IMR-90 (cell line): ENCODE data around the gene WDR37. TPM values are rescaled to one million over a fixed set of nuclear protein-coding genes. Genes with fewer than 3 reads are reported as not detected.

Experiments used
- ATAC-seq: fragments of 200-7000 bp; cut with Tn5 transposase; 2 replicates; pipeline ENCODE4 v1.9.1; 2020; ENCODE audit warnings: low read depth, mild to moderate bottlenecking, moderate library complexity
- BruUV-seq: library from RNA; stranded (reverse); fragments of 400-500 nt; replicated peaks from 2 replicates; lab custom pipeline; 2021; lab: Mats Ljungman, UMichigan
- CTCF ChIA-PET: fragments of 300-600 bp; formaldehyde crosslinking; extraction: SDS; loops from one replicate; lab custom pipeline; 2021; ENCODE audit warnings: antibody characterized with exemption; lab: Yijun Ruan, JAX
- POLR2A ChIA-PET: fragments of 300-600 bp; sonication (Branson Sonifier 250); formaldehyde crosslinking; loops from one replicate; lab custom pipeline; 2022; ENCODE audit warnings: antibody characterized with exemption; ENCODE audit not compliant: unreplicated experiment; lab: Charles Lee
- DNase-seq: peaks from one replicate; pipeline ENCODE4 v3.0.0; 2013
- H2AFZ ChIP-seq: replicated peaks from 2 replicates; pipeline ENCODE3; 2013; ENCODE audit warnings: low read length, mild to moderate bottlenecking; ENCODE audit not compliant: poor library complexity
- H2AK5ac ChIP-seq: 2 replicates; pipeline ENCODE4 v1.6.1; 2013; ENCODE audit warnings: low read depth, low read length, inconsistent platforms
- H2AK9ac ChIP-seq: replicated peaks from 2 replicates; pipeline ENCODE3; 2013; ENCODE audit warnings: mild to moderate bottlenecking, low read depth, low read length, moderate library complexity; ENCODE audit not compliant: poor library complexity
- H2BK120ac ChIP-seq: 2 replicates; pipeline ENCODE4 v1.6.1; 2013; ENCODE audit warnings: low read depth, low read length, inconsistent platforms
- H2BK15ac ChIP-seq: 3 replicates; pipeline ENCODE4 v1.6.1; 2013; ENCODE audit warnings: low read depth, low read length, inconsistent platforms
- H2BK20ac ChIP-seq: 2 replicates; pipeline ENCODE4 v1.6.1; 2013; ENCODE audit warnings: low read depth, mild to moderate bottlenecking, inconsistent platforms, low read length, moderate library complexity
- H2BK5ac ChIP-seq: 2 replicates; pipeline ENCODE4 v1.6.1; 2013; ENCODE audit warnings: mild to moderate bottlenecking, low read depth, low read length, inconsistent platforms; ENCODE audit not compliant: poor library complexity, severe bottlenecking
- H3K14ac ChIP-seq: replicated peaks from 2 replicates; pipeline ENCODE4 v1.6.1; 2013; ENCODE audit warnings: low read depth, low read length, inconsistent platforms
- H3K18ac ChIP-seq: 2 replicates; pipeline ENCODE4 v1.6.1; 2013; ENCODE audit warnings: low read depth, low read length, control low read depth
- H3K23ac ChIP-seq: 2 replicates; pipeline ENCODE4 v1.6.1; 2013; ENCODE audit warnings: low read depth, low read length, inconsistent platforms
- H3K27ac ChIP-seq: 2 replicates; pipeline ENCODE4 v1.5.1; 2013; ENCODE audit warnings: mild to moderate bottlenecking, control low read depth, low read length; ENCODE audit not compliant: insufficient read depth
- H3K27me3 ChIP-seq: 2 replicates; pipeline ENCODE4 v1.6.1; 2013; ENCODE audit warnings: low read length; ENCODE audit not compliant: control insufficient read depth, insufficient read depth
- H3K36me3 ChIP-seq: 2 replicates; pipeline ENCODE4 v1.6.1; 2013; ENCODE audit warnings: low read length, mixed read lengths; ENCODE audit not compliant: control insufficient read depth, insufficient read depth
- H3K4ac ChIP-seq: 2 replicates; pipeline ENCODE4 v1.6.1; 2013; ENCODE audit warnings: low read depth, low read length, inconsistent platforms
- H3K4me1 ChIP-seq: 2 replicates; pipeline ENCODE4 v1.6.1; 2013; ENCODE audit warnings: low read length, mixed read lengths; ENCODE audit not compliant: control insufficient read depth, insufficient read depth
- H3K4me2 ChIP-seq: 2 replicates; pipeline ENCODE4 v1.6.1; 2013; ENCODE audit warnings: low read depth, mild to moderate bottlenecking, control low read depth, low read length, moderate library complexity
- H3K4me3 ChIP-seq: 2 replicates; pipeline ENCODE4 v1.5.1; 2013; ENCODE audit warnings: low read depth, mild to moderate bottlenecking, control low read depth, low read length, moderate library complexity; ENCODE audit not compliant: insufficient read depth
- H3K56ac ChIP-seq: 2 replicates; pipeline ENCODE4 v1.6.1; 2013; ENCODE audit warnings: low read length, inconsistent platforms; ENCODE audit not compliant: insufficient read depth; ENCODE audit errors: extremely low read depth
- H3K79me1 ChIP-seq, 2 experiments: 2 replicates each; pipeline ENCODE4 v1.6.1; 2013; ENCODE audit warnings: low read length in 2 of 2, inconsistent platforms in 1 of 2, low read depth in 1 of 2
- H3K9ac ChIP-seq: 2 replicates; pipeline ENCODE4 v1.6.1; 2013; ENCODE audit warnings: low read depth, low read length, control low read depth
- H3K9me1 ChIP-seq: 2 replicates; pipeline ENCODE4 v1.6.1; 2013; ENCODE audit warnings: low read length, inconsistent platforms; ENCODE audit not compliant: insufficient read depth
- H3K9me3 ChIP-seq: 2 replicates; pipeline ENCODE4 v1.6.1; 2013; ENCODE audit warnings: low read length; ENCODE audit not compliant: control insufficient read depth, insufficient read depth
- H4K20me1 ChIP-seq: 2 replicates; pipeline ENCODE4 v1.6.1; 2013; ENCODE audit warnings: low read length, inconsistent platforms; ENCODE audit not compliant: insufficient read depth
- H4K5ac ChIP-seq: 2 replicates; pipeline ENCODE4 v1.6.1; 2013; ENCODE audit warnings: mild to moderate bottlenecking, low read depth, low read length, control low read depth
- H4K8ac ChIP-seq, 2 experiments: 2 replicates each; pipeline ENCODE4 v1.6.1; 2013; ENCODE audit warnings: low read depth in 2 of 2, low read length in 2 of 2, control low read depth in 1 of 2, inconsistent platforms in 1 of 2
- H4K91ac ChIP-seq: 2 replicates; pipeline ENCODE4 v1.6.1; 2013; ENCODE audit warnings: low read depth, low read length, inconsistent platforms; ENCODE audit not compliant: insufficient read depth
- CEBPB ChIP-seq: IDR thresholded peaks from 2 replicates; pipeline ENCODE4 v1.6.1; 2012; ENCODE audit warnings: low read depth, low read length, improper control_type of control experiment
- CHD1 ChIP-seq: IDR thresholded peaks from 2 replicates; pipeline ENCODE4 v1.6.1; 2012; ENCODE audit warnings: low read depth, low read length, improper control_type of control experiment
- FOS ChIP-seq: fragments of 150-350 bp; IDR thresholded peaks from 2 replicates; pipeline ENCODE4 v1.6.1; 2016; ENCODE audit warnings: low read depth, low read length
- MAZ ChIP-seq: IDR thresholded peaks from 2 replicates; pipeline ENCODE4 v1.6.1; 2012; ENCODE audit warnings: low read depth, mild to moderate bottlenecking, low read length, improper control_type of control experiment, moderate library complexity, borderline replicate concordance
- MXI1 ChIP-seq: IDR thresholded peaks from 2 replicates; pipeline ENCODE4 v1.6.1; 2012; ENCODE audit warnings: low read depth, mild to moderate bottlenecking, low read length, moderate library complexity, borderline replicate concordance
- NFE2L2 ChIP-seq: fragments of 150-350 bp; IDR thresholded peaks from 2 replicates; pipeline ENCODE4 v1.6.1; 2016; ENCODE audit warnings: low read depth, mild to moderate bottlenecking, low read length
- POLR2A ChIP-seq: IDR thresholded peaks from 2 replicates; pipeline ENCODE4 v1.6.1; 2012; ENCODE audit warnings: mild to moderate bottlenecking, low read depth, low read length
- RAD21 ChIP-seq: IDR thresholded peaks from 2 replicates; pipeline ENCODE4 v1.6.1; 2012; ENCODE audit warnings: low read length, improper control_type of control experiment
- RCOR1 ChIP-seq: IDR thresholded peaks from 2 replicates; pipeline ENCODE4 v1.6.1; 2012; ENCODE audit warnings: mild to moderate bottlenecking, low read length, improper control_type of control experiment; ENCODE audit not compliant: insufficient replicate concordance
- RFX5 ChIP-seq: IDR thresholded peaks from 2 replicates; pipeline ENCODE4 v1.8.0; 2012; ENCODE audit warnings: low read depth, mild to moderate bottlenecking, low read length, moderate library complexity
- SMC3 ChIP-seq: fragments of 150-350 bp; IDR thresholded peaks from 2 replicates; pipeline ENCODE4 v1.6.1; 2016; ENCODE audit warnings: low read depth, mild to moderate bottlenecking, antibody characterized with exemption, low read length, moderate library complexity
- WGBS, 2 experiments: methylation state at CpG; one replicate each; pipeline versions ENCODE4 v1.1.5 to v1.1.7; 2013; ENCODE audit warnings: missing lambda C conversion rate in 2 of 2; ENCODE audit not compliant: insufficient read length in 1 of 2; ENCODE audit errors: extremely low coverage in 2 of 2; 5-methylcytosine and 5-hydroxymethylcytosine counted together
- dilution Hi-C: fragments of 300-500 bp; cut with HindIII; formaldehyde crosslinking; loops from one replicate; pipeline ENCODE4 v1.14.3; 2018; ENCODE audit warnings: low sequenced_read_pairs; ENCODE audit not compliant: unreplicated experiment
- in situ Hi-C: fragments of 300-500 bp; cut with MboI; formaldehyde crosslinking; loops from 3 replicates; pipeline ENCODE4 v1.14.3; 2019; ENCODE audit warnings: low sequenced_read_pairs, inconsistent platforms, mixed read lengths
- intact Hi-C: fragments of 100-400 bp; cut with micrococcal nuclease; formaldehyde crosslinking; loops from 2 replicates; pipeline ENCODE4 v1.10.0; 2022
- polyA plus RNA-seq, 3 experiments: library from polyadenylated mRNA; depleted of rRNA; stranded (reverse); fragments of >200 nt; gene quantifications; 2 replicates each; pipeline ENCODE4 v1.2.3, GENCODE V29; 2012; ENCODE audit warnings: low replicate concordance in 1 of 3
- total RNA-seq: library from RNA; depleted of rRNA; stranded (reverse); fragments of >200 nt; gene quantifications from 2 replicates; pipeline ENCODE4 v1.2.3, GENCODE V29; 2012
- TF ChIP-seq, protein P1 (sequence below): conservative IDR thresholded peaks from 2 replicates; pipeline ENCODE4 v1.5.1; 2012; ENCODE audit warnings: mild to moderate bottlenecking, low read depth, low read length, improper control_type of control experiment
- TF ChIP-seq, protein P2 (sequence below): fragments of 150-350 bp; IDR thresholded peaks from 2 replicates; pipeline ENCODE4 v1.6.1; 2017; ENCODE audit warnings: mild to moderate bottlenecking, antibody characterized with exemption, low read length, low read depth
- TF ChIP-seq, protein P3 (sequence below): fragments of 150-350 bp; IDR thresholded peaks from 2 replicates; pipeline ENCODE4 v1.6.1; 2016; ENCODE audit warnings: low read depth, mild to moderate bottlenecking, low read length, moderate library complexity, borderline replicate concordance

WDR37 gene
- total and polyA plus RNA-seq, 2 of the 4 experiments (the other 2 are of a cell fraction), result 12.7 to 14.5 TPM

DNA sequence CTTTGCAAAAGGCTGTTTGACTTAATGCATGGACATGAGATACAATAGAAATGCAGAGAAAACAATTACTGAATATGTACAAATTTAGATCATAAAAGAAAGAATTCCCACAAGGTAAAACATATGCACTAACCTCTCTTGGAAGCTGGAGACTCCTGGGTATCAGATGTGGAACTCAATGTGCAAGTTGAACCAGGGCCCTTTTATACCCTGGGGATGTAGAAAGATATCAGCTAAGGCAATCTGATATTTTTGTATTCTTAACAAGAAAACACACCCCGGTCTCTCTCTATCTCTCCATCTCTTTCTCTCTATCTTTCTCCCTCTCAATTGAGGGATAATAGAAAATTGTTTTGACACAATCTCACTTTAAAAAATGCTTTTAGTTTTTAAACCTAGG is 30.5 kb upstream of the WDR37 start, which contains the start of gene IDI2:
TSS of gene IDI2 (minus strand) at position 177 of the 400 bp plus-strand sequence. CDS start 1,136 bp downstream, outside the sequence.
- Histone ChIP-seq H4K5ac (no peak within 1 kb of the TSS), H2AK9ac (no peak within 1 kb of the TSS), H2AK5ac (no peak within 1 kb of the TSS), H3K36me3 (no peaks in the 10 kb centered on the region; the same call in 1 of the 2 replicates), H3K4me3 (no peak within 1 kb of the TSS), H3K56ac (no peak within 1 kb of the TSS), H4K8ac (no peak within 1 kb of the TSS), H3K9me3 (no peaks in the 10 kb centered on the region), H3K27ac (no peak within 1 kb of the TSS), H3K9me1 (no peaks in the 10 kb centered on the region), H3K27me3 (no peaks in the 10 kb centered on the region), H3K4me2 (no peak within 1 kb of the TSS), H2BK120ac (no peak within 1 kb of the TSS), H4K91ac (no peak within 1 kb of the TSS), H3K23ac (no peak within 1 kb of the TSS), H3K79me1 (no peaks in the 10 kb centered on the region), H3K4me1 (no peaks in the 10 kb centered on the region), H3K9ac (no peak within 1 kb of the TSS), H3K18ac (no peak within 1 kb of the TSS), H2BK5ac (no peak within 1 kb of the TSS), H2BK15ac (no peak within 1 kb of the TSS), H3K14ac (no peak within 1 kb of the TSS), H4K20me1 (no peaks in the 10 kb centered on the region), H3K4ac (no peak within 1 kb of the TSS), H2BK20ac (no peak within 1 kb of the TSS), H2AFZ (no peak within 1 kb of the TSS)
- ChIA-PET POLR2A (no interaction called here), CTCF (no interaction called here)
- BruUV-seq, result no TSS peak
- in situ Hi-C loops, result no loop called here
- no peak for ATAC-seq
- no peak for TF ChIP-seq CEBPB
- TF ChIP-seq FOS, result no peak
- TF ChIP-seq RAD21, result no peak
- no peak for TF ChIP-seq MAZ
- TF ChIP-seq, protein P1, sequence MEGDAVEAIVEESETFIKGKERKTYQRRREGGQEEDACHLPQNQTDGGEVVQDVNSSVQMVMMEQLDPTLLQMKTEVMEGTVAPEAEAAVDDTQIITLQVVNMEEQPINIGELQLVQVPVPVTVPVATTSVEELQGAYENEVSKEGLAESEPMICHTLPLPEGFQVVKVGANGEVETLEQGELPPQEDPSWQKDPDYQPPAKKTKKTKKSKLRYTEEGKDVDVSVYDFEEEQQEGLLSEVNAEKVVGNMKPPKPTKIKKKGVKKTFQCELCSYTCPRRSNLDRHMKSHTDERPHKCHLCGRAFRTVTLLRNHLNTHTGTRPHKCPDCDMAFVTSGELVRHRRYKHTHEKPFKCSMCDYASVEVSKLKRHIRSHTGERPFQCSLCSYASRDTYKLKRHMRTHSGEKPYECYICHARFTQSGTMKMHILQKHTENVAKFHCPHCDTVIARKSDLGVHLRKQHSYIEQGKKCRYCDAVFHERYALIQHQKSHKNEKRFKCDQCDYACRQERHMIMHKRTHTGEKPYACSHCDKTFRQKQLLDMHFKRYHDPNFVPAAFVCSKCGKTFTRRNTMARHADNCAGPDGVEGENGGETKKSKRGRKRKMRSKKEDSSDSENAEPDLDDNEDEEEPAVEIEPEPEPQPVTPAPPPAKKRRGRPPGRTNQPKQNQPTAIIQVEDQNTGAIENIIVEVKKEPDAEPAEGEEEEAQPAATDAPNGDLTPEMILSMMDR, result no peak
- TF ChIP-seq CHD1, result no peak
- TF ChIP-seq NFE2L2, result no peak
- no peak for TF ChIP-seq RFX5
- TF ChIP-seq, protein P2, sequence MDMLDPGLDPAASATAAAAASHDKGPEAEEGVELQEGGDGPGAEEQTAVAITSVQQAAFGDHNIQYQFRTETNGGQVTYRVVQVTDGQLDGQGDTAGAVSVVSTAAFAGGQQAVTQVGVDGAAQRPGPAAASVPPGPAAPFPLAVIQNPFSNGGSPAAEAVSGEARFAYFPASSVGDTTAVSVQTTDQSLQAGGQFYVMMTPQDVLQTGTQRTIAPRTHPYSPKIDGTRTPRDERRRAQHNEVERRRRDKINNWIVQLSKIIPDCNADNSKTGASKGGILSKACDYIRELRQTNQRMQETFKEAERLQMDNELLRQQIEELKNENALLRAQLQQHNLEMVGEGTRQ, result no peak
- TF ChIP-seq, protein P3, sequence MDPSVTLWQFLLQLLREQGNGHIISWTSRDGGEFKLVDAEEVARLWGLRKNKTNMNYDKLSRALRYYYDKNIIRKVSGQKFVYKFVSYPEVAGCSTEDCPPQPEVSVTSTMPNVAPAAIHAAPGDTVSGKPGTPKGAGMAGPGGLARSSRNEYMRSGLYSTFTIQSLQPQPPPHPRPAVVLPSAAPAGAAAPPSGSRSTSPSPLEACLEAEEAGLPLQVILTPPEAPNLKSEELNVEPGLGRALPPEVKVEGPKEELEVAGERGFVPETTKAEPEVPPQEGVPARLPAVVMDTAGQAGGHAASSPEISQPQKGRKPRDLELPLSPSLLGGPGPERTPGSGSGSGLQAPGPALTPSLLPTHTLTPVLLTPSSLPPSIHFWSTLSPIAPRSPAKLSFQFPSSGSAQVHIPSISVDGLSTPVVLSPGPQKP, result no peak
- no peak for TF ChIP-seq RCOR1
- no peak for TF ChIP-seq SMC3
- no peak for TF ChIP-seq MXI1
- no peak for TF ChIP-seq POLR2A
- dilution Hi-C loops, result no loop called here
- no peak for DNase-seq
- WGBS, 2 experiments, result no CpG with 5 or more reads among the region's 1 CpG
- intact Hi-C loops, result no loop called here
